SK-N-MC (cell line): ENCODE results near the gene INSYN1.

Source experiments
- DNase-seq: peaks from one replicate; pipeline ENCODE4 v3.0.0-alpha.2; 2011; ENCODE audit warnings: low read depth, low spot score
- H3K27ac ChIP-seq: fragments of 200-600 bp; sonication (generic); 2 replicates; pipeline ENCODE4 v1.5.1; 2016; ENCODE audit warnings: mixed run types
- H3K36me3 ChIP-seq: fragments of 200-600 bp; sonication (generic); 2 replicates; pipeline ENCODE4 v1.6.1; 2017; ENCODE audit warnings: antibody characterized with exemption, low read length, mixed read lengths; ENCODE audit not compliant: insufficient read depth
- H3K4me3 ChIP-seq: fragments of 200-600 bp; sonication (generic); 2 replicates; pipeline ENCODE4 v1.5.1; 2016
- H3K9ac ChIP-seq: fragments of 200-600 bp; sonication (generic); 2 replicates; pipeline ENCODE4 v1.8.0; 2017; ENCODE audit warnings: mixed run types, mixed read lengths; ENCODE audit not compliant: insufficient read length
- H3K9me3 ChIP-seq: fragments of 200-600 bp; sonication (generic); 2 replicates; pipeline ENCODE4 v1.6.1; 2017; ENCODE audit warnings: low read depth, mild to moderate bottlenecking, antibody characterized with exemption, low read length, moderate library complexity, mixed read lengths
- EZH2 ChIP-seq: fragments of 200-600 bp; sonication (generic); IDR thresholded peaks from one replicate; pipeline ENCODE4 v1.6.1; 2017; ENCODE audit warnings: antibody characterized with exemption
- FOXP2 ChIP-seq: optimal IDR thresholded peaks from 2 replicates; pipeline ENCODE3; 2011; ENCODE audit warnings: mild to moderate bottlenecking, moderate library complexity; ENCODE audit not compliant: insufficient read depth; ENCODE audit errors: extremely low read length, control extremely low read depth
- POLR2AphosphoS5 ChIP-seq: IDR thresholded peaks from 2 replicates; pipeline ENCODE4 v1.6.1; 2012; ENCODE audit warnings: mild to moderate bottlenecking, low read depth, low read length, borderline replicate concordance

INSYN1 gene

GRCh38 chr15:73687351-73687750 is 65.8 kb downstream of the INSYN1 start:
- Histone ChIP-seq H3K4me3 (no peak overlapping the region), H3K36me3 (no peaks in the 10 kb centered on the region), H3K9me3 (no peaks in the 10 kb centered on the region), H3K9ac (no peak overlapping the region), H3K27ac (no peak overlapping the region)
- DNase-seq, result no peak
- no peak for TF ChIP-seq EZH2
- no peak for TF ChIP-seq FOXP2
- no peak for TF ChIP-seq POLR2AphosphoS5

DNA sequence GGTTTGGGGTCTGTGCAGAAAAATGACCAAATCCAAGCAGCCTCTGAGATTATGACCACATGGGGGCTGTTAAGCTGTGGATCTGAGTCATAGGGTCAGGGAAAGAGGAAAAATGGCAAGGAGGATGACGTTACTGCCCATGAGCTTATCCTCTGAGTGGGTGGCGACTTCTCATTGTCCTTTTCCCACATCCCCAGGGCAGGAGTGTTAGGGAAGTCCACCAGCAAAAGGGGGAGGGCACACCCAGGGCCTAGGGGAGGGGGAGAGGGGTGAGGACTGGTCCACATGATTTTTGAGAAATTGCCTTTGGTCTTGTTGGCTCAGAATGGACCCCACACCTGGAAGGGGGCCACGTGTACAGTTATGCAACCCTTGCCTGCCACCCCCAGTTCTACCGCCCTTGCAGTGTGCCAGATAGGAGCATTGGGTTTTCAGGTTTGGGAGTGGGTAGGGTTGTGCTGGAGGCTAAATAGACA is 66.3 kb downstream of the INSYN1 start:
- TF ChIP-seq EZH2, result no peak
- TF ChIP-seq POLR2AphosphoS5, result no peak
- no peak for TF ChIP-seq FOXP2
- no peaks in the 10 kb centered on the region for H3K9me3 ChIP-seq
- H3K27ac ChIP-seq, result no peak overlapping the region
- no peaks in the 10 kb centered on the region for H3K36me3 ChIP-seq
- H3K4me3 ChIP-seq, result no peak overlapping the region
- no peak for DNase-seq
- H3K9ac ChIP-seq, result no peak overlapping the region

DNA sequence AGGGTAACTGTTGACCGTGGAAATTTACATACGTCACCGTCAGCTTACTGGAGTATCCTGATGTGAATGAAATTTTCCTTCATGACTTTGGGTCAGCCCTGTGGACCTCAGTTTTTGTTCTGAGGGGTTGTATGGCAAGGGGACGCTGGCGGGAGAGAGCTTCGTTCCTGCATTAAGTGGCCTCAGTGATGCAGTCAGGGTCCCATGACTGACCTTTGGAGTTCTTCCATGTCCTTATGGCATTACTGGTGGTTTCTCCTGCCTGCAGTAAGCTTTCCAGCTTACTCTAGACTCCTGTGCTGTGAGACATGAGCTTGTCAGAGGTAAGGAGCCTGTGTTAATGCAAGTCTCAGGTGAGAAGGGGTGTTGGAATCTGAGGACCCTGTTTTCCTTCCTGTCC is 67.2 kb downstream of the INSYN1 start:
- Histone ChIP-seq H3K9me3 (no peaks in the 10 kb centered on the region), H3K27ac (no peak overlapping the region), H3K9ac (no peak overlapping the region), H3K4me3 (no peak overlapping the region; the same call in 1 of the 2 replicates), H3K36me3 (no peaks in the 10 kb centered on the region)
- no peak for TF ChIP-seq FOXP2
- no peak for TF ChIP-seq POLR2AphosphoS5
- TF ChIP-seq EZH2, result no peak
- no peak for DNase-seq
